B cell (primary cell): ENCODE measurements around the gene FLT1.

ENCODE experiments used
- CTCF ChIP-seq: fragments of 200-600 bp; IDR thresholded peaks from one replicate; pipeline ENCODE4 v1.8.0; 2022; ENCODE audit warnings: antibody characterized with exemption, mild to moderate bottlenecking
- EZH2 ChIP-seq: IDR thresholded peaks from 2 replicates; pipeline ENCODE4 v1.6.1; 2012; ENCODE audit warnings: borderline replicate concordance, low read depth, mild to moderate bottlenecking, moderate library complexity, low read length; ENCODE audit not compliant: insufficient read depth, poor library complexity, severe bottlenecking

- TF ChIP-seq CTCF = no peak
- no peak for TF ChIP-seq EZH2
Measured at GRCh38 chr13:28441529-28441928, 53.4 kb downstream of the FLT1 start.
